GM12801 (cell line): Measurements from ENCODE around the gene MCTP1.

Source experiments
- TF ChIP-seq, protein P1 (sequence below): IDR thresholded peaks from one replicate; pipeline ENCODE4 v1.5.1; 2011; ENCODE audit warnings: control low read depth; ENCODE audit not compliant: insufficient read length; ENCODE audit errors: extremely low read depth

MCTP1 gene

DNA sequence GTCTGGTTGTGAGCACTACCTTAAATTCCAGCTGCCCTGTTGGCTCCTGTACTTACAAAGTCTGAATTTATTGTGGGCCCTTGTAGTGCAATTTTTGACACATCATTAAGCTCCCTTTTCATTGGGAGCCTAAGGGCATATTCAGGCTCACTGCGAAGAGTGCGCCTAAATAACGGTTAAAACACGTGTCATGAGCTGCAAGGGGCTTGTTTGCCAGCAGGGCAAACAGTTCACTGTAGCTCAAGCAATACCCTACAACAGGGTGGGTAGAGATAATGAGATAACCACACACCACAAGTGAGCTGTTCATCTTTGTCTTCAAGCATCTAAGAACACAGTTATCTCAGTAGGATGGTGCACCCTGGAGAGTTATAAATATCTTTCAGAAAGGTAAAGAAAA is 452.2 kb downstream of the MCTP1 start:
- TF ChIP-seq, protein P1, sequence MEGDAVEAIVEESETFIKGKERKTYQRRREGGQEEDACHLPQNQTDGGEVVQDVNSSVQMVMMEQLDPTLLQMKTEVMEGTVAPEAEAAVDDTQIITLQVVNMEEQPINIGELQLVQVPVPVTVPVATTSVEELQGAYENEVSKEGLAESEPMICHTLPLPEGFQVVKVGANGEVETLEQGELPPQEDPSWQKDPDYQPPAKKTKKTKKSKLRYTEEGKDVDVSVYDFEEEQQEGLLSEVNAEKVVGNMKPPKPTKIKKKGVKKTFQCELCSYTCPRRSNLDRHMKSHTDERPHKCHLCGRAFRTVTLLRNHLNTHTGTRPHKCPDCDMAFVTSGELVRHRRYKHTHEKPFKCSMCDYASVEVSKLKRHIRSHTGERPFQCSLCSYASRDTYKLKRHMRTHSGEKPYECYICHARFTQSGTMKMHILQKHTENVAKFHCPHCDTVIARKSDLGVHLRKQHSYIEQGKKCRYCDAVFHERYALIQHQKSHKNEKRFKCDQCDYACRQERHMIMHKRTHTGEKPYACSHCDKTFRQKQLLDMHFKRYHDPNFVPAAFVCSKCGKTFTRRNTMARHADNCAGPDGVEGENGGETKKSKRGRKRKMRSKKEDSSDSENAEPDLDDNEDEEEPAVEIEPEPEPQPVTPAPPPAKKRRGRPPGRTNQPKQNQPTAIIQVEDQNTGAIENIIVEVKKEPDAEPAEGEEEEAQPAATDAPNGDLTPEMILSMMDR, result no peak

DNA sequence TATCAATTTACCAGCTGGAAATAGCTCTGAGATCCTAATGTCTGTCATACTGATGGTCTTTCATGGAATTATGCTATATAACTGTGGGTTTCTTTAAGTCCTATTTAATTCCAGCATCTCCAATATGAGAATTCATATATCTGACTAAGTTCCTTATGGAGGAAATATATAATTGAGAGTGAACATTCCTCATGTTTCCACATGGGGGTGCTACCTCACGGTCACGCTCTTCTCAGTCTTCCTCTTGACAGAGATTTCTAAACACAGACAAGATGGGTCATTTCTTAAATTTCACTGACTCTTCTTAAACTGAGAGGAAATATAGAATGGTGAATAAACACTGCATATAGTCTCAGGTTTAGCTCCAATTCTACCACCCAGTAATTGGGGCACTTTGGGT is 454.4 kb downstream of the MCTP1 start:
- TF ChIP-seq, protein P1, result no peak

GRCh38 chr5:94820488-94820887 is 464.4 kb downstream of the MCTP1 start:
- TF ChIP-seq, protein P1, result no peak

DNA sequence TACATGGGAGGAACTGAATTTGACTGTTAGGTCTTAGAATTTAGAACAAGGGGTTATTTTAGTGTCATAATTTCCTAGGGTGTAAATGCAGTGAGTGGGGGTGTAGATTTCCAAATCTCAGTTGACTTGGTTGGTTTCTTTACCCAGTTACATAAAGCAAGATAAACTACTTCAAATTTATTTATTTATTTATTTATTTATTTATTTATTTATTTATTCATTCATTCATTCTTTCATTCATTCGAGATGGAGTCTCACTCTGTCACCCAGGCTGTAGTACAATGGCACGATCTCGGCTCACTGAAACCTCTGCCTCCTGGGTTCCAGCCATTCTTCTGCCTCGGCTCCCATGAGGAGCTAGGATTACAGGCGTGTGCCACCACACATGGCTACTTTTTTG is 466.0 kb downstream of the MCTP1 start:
- TF ChIP-seq, protein P1, result no peak

GRCh38 chr5:94815313-94816039 is 469.4 kb downstream of the MCTP1 start:
- TF ChIP-seq, protein P1, result no peak

- TF ChIP-seq, protein P1, result no peak
Observed at GRCh38 chr5:94812232-94812631, 472.7 kb downstream of the MCTP1 start.

DNA sequence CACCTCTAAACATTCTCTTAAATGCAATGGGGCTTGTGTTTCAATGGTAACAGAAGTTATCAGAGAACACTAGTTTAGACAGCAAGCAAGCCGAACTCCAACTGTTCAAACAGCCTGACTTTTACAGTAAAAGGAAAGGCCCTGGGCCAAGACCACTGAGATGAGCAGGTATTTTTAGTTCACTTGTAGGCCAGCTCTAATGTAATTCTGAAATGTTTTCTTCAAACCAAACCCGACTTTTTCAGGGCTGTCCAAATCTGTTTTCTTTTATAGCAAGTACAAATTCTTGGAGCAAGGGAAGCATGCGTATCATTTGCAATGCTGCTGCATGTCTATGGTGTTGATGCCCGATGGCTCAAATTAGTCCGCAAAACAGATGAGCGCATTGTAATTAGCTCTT is 473.6 kb downstream of the MCTP1 start:
- TF ChIP-seq, protein P1, result no peak
